ENCODE data around the gene BICD1.

The BICD1 gene

DNA sequence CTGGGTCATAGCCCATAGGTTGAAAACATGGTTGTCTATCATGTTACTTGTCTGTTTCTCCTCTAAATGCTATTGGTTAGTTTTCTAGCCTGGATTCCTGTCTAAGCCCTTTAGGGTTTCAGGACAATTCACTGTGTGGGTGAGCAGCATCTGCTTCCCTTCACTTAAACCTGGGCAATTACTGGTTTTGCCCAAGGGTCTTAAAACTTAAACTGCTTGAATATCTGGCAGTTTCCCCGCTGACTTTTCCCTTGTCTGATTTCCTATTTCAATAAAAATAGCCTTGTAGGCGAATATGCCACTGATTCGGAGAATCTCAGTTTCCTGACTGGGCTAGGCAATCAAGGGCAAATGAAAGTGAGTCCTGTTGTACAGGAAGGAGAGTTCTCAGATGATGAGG lies 154.0 kb downstream of the BICD1 start:
- Histone ChIP-seq H3K27ac (ENCODE audit: low read depth, low read length) (peak overlapping the region; percentile 99), H3K36me3 (ENCODE audit: control insufficient read depth, low read length) (peaks cover 40% of the 10 kb centered on the region), H4K20me1 (ENCODE audit: control insufficient read depth, insufficient read depth, low read depth, low read length) (no peaks in the 10 kb centered on the region), H3K27me3 (ENCODE audit: control insufficient read depth, low read length) (no peaks in the 10 kb centered on the region), H3K4me3 (ENCODE audit: low read length) (no peak overlapping the region), H3K79me2 (ENCODE audit: control insufficient read depth, low read length) (peaks cover 39% of the 10 kb centered on the region), H3K9me2 (replicated peaks; ENCODE audit: control insufficient read depth, low read length) (no peaks in the 10 kb centered on the region), H3K4me2 (ENCODE audit: low read length) (peak overlapping the region; percentile 90), H3K9me3 (ENCODE audit: control insufficient read depth, insufficient read depth, low read length) (no peaks in the 10 kb centered on the region), H3F3A (ENCODE audit: control insufficient read depth, insufficient read depth) (peaks cover 37% of the 10 kb centered on the region), H3K4me1 (ENCODE audit: control insufficient read depth, low read length) (peaks cover 75% of the 10 kb centered on the region)
- TF ChIP-seq EZH2phosphoT487 (IDR thresholded peaks at IDR 0.05; ENCODE audit: borderline replicate concordance, low read length) (no peak), CTCF (IDR thresholded peaks at IDR 0.05; ENCODE audit: low read depth, low read length, poor library complexity, severe bottlenecking) (no peak)

- peak overlapping the region; percentile 90 for H3K4me2 ChIP-seq (ENCODE audit: low read length)
Observed at GRCh38 chr12:32261638-32262037, 155.0 kb downstream of the BICD1 start.

GRCh38 chr12:32264961-32265360 lies 158.3 kb downstream of the BICD1 start:
- Histone ChIP-seq H3K79me2 (ENCODE audit: control insufficient read depth, low read length) (peaks cover 62% of the 10 kb centered on the region), H3K9me2 (replicated peaks; ENCODE audit: control insufficient read depth, low read length) (no peaks in the 10 kb centered on the region), H4K20me1 (ENCODE audit: control insufficient read depth, insufficient read depth, low read depth, low read length) (no peaks in the 10 kb centered on the region), H3K9me3 (ENCODE audit: control insufficient read depth, insufficient read depth, low read length) (no peaks in the 10 kb centered on the region), H3K27me3 (ENCODE audit: control insufficient read depth, low read length) (no peaks in the 10 kb centered on the region), H3K4me1 (ENCODE audit: control insufficient read depth, low read length) (peaks cover 97% of the 10 kb centered on the region), H3F3A (ENCODE audit: control insufficient read depth, insufficient read depth) (peaks cover 43% of the 10 kb centered on the region), H3K36me3 (ENCODE audit: control insufficient read depth, low read length) (peaks cover 37% of the 10 kb centered on the region), H3K4me3 (ENCODE audit: low read length) (peak overlapping the region; percentile 70), H3K27ac (ENCODE audit: low read depth, low read length) (peak overlapping the region; percentile 99), H3K4me2 (ENCODE audit: low read length) (peak overlapping the region; percentile 90)
- TF ChIP-seq CTCF (IDR thresholded peaks at IDR 0.05; ENCODE audit: low read depth, low read length, poor library complexity, severe bottlenecking): no peak
- no peak for TF ChIP-seq EZH2phosphoT487 (IDR thresholded peaks at IDR 0.05; ENCODE audit: borderline replicate concordance, low read length)

More at GRCh38 chr12:32261638-32262037, 155.0 kb downstream of the BICD1 start:
- TF ChIP-seq CTCF (IDR thresholded peaks at IDR 0.05; ENCODE audit: low read depth, low read length, poor library complexity, severe bottlenecking) (peak; percentile 88), EZH2phosphoT487 (IDR thresholded peaks at IDR 0.05; ENCODE audit: borderline replicate concordance, low read length) (no peak)
- Histone ChIP-seq H3K79me2 (ENCODE audit: control insufficient read depth, low read length) (peaks cover 35% of the 10 kb centered on the region), H4K20me1 (ENCODE audit: control insufficient read depth, insufficient read depth, low read depth, low read length) (no peaks in the 10 kb centered on the region), H3K4me3 (ENCODE audit: low read length) (peak overlapping the region; percentile 70), H3K27ac (ENCODE audit: low read depth, low read length) (peak overlapping the region; percentile 99), H3K27me3 (ENCODE audit: control insufficient read depth, low read length) (no peaks in the 10 kb centered on the region), H3K4me1 (ENCODE audit: control insufficient read depth, low read length) (peaks cover 82% of the 10 kb centered on the region), H3K36me3 (ENCODE audit: control insufficient read depth, low read length) (peaks cover 34% of the 10 kb centered on the region), H3K9me3 (ENCODE audit: control insufficient read depth, insufficient read depth, low read length) (no peaks in the 10 kb centered on the region), H3F3A (ENCODE audit: control insufficient read depth, insufficient read depth) (peaks cover 42% of the 10 kb centered on the region), H3K9me2 (replicated peaks; ENCODE audit: control insufficient read depth, low read length) (no peaks in the 10 kb centered on the region)

All from DOHH2 (cell line).